Astrocyte (in vitro differentiated cells and primary cell): Measurements from ENCODE around the gene PIGU. TPM values are rescaled to one million over a fixed set of nuclear protein-coding genes. Genes with fewer than 3 reads are reported as not detected.

Experiments
- DNase-seq: peaks from one replicate; pipeline ENCODE4 v3.0.0-alpha.2; 2010; ENCODE audit warnings: low read depth
- FAIRE-seq: peaks from 2 replicates; lab custom pipeline; 2011; peaks lifted over from hg19 to GRCh38; lab: Jason Lieb, UNC
- H2AFZ ChIP-seq: 2 replicates; pipeline ENCODE4 v1.6.0; 2012; ENCODE audit warnings: low read depth, low read length, inconsistent platforms
- H3K27ac ChIP-seq: 2 replicates; pipeline ENCODE4 v1.5.1; 2011; ENCODE audit warnings: low read depth, low read length, inconsistent platforms
- H3K27me3 ChIP-seq: 2 replicates; pipeline ENCODE4 v1.6.0; 2011; ENCODE audit warnings: low read length, inconsistent platforms; ENCODE audit not compliant: insufficient read depth
- H3K36me3 ChIP-seq: 2 replicates; pipeline ENCODE4 v1.5.1; 2011; ENCODE audit warnings: low read length, inconsistent platforms; ENCODE audit not compliant: insufficient read depth
- H3K4me1 ChIP-seq: 2 replicates; pipeline ENCODE4 v1.5.1; 2011; ENCODE audit warnings: low read length, inconsistent platforms; ENCODE audit not compliant: insufficient read depth
- H3K4me2 ChIP-seq: 2 replicates; pipeline ENCODE4 v1.6.0; 2012; ENCODE audit warnings: low read length, inconsistent platforms
- H3K4me3 ChIP-seq: 2 replicates; pipeline ENCODE4 v1.5.1; 2011; ENCODE audit warnings: low read depth, mild to moderate bottlenecking, low read length, inconsistent platforms; ENCODE audit not compliant: insufficient read depth
- H3K79me2 ChIP-seq: 2 replicates; pipeline ENCODE4 v1.6.0; 2012; ENCODE audit warnings: mild to moderate bottlenecking, low read length, inconsistent platforms; ENCODE audit not compliant: insufficient read depth
- H3K9ac ChIP-seq: 2 replicates; pipeline ENCODE4 v1.6.0; 2012; ENCODE audit warnings: mild to moderate bottlenecking, low read length, inconsistent platforms
- H3K9me3 ChIP-seq: 2 replicates; pipeline ENCODE4 v1.5.1; 2012; ENCODE audit warnings: low read depth, mild to moderate bottlenecking, low read length, inconsistent platforms; ENCODE audit not compliant: insufficient read depth
- H4K20me1 ChIP-seq: 2 replicates; pipeline ENCODE4 v1.6.0; 2012; ENCODE audit warnings: low read length, inconsistent platforms; ENCODE audit not compliant: insufficient read depth
- H3K27ac Mint-ChIP-seq: one replicate; pipeline ENCODE4 v1.8.0; 2021; ENCODE audit warnings: mild to moderate bottlenecking, mixed read lengths; ENCODE audit not compliant: unreplicated experiment
- H3K27me3 Mint-ChIP-seq: one replicate; pipeline ENCODE4 v1.8.0; 2021; ENCODE audit warnings: low read depth, mixed read lengths; ENCODE audit not compliant: unreplicated experiment
- H3K36me3 Mint-ChIP-seq: one replicate; pipeline ENCODE4 v1.8.0; 2021; ENCODE audit warnings: low read depth, mixed read lengths; ENCODE audit not compliant: unreplicated experiment
- H3K4me1 Mint-ChIP-seq: one replicate; pipeline ENCODE4 v1.8.0; 2021; ENCODE audit warnings: low read depth, mixed read lengths; ENCODE audit not compliant: unreplicated experiment
- H3K4me3 Mint-ChIP-seq: one replicate; pipeline ENCODE4 v1.8.0; 2021; ENCODE audit warnings: mild to moderate bottlenecking, moderate library complexity, mixed read lengths; ENCODE audit not compliant: unreplicated experiment
- H3K9me3 Mint-ChIP-seq: one replicate; pipeline ENCODE4 v1.8.0; 2021; ENCODE audit warnings: mild to moderate bottlenecking, mixed read lengths; ENCODE audit not compliant: unreplicated experiment
- EZH2 ChIP-seq: IDR thresholded peaks from 2 replicates; pipeline ENCODE4 v1.6.1; 2012; ENCODE audit warnings: mild to moderate bottlenecking, low read length, inconsistent platforms; ENCODE audit not compliant: insufficient read depth
- total RNA-seq: library from RNA; stranded (reverse); gene quantifications from 2 replicates; pipeline ENCODE4 v1.2.1, GENCODE V29; 2021
- TF ChIP-seq, protein P1 (sequence below): IDR thresholded peaks from 2 replicates; pipeline ENCODE4 v1.5.1; 2011; ENCODE audit warnings: low read depth, mild to moderate bottlenecking, inconsistent platforms, low read length, moderate library complexity; ENCODE audit not compliant: insufficient read depth

Gene PIGU
- total RNA-seq, 1 donor from 2014 or later = 16.7 TPM

- Histone ChIP-seq H3K9ac (no peak overlapping the region), H2AFZ (no peak overlapping the region), H3K27me3 (no peaks in the 10 kb centered on the region), H3K79me2 (no peaks in the 10 kb centered on the region), H3K4me1 (no peaks in the 10 kb centered on the region), H3K9me3 (no peaks in the 10 kb centered on the region), H3K36me3 (peaks cover 47% of the 10 kb centered on the region), H3K4me3 (no peak overlapping the region), H3K27ac (no peak overlapping the region), H4K20me1 (peaks cover 33% of the 10 kb centered on the region), H3K4me2 (no peak overlapping the region)
- no peaks in the 10 kb centered on the region for H3K9me3 Mint-ChIP-seq
- peaks cover 24% of the 10 kb centered on the region for H3K36me3 Mint-ChIP-seq
- no peak overlapping the region for H3K27ac Mint-ChIP-seq
- FAIRE-seq (no peak), DNase-seq (no peak)
- H3K4me1 Mint-ChIP-seq = no peaks in the 10 kb centered on the region
- no peak for TF ChIP-seq EZH2
- TF ChIP-seq, protein P1, sequence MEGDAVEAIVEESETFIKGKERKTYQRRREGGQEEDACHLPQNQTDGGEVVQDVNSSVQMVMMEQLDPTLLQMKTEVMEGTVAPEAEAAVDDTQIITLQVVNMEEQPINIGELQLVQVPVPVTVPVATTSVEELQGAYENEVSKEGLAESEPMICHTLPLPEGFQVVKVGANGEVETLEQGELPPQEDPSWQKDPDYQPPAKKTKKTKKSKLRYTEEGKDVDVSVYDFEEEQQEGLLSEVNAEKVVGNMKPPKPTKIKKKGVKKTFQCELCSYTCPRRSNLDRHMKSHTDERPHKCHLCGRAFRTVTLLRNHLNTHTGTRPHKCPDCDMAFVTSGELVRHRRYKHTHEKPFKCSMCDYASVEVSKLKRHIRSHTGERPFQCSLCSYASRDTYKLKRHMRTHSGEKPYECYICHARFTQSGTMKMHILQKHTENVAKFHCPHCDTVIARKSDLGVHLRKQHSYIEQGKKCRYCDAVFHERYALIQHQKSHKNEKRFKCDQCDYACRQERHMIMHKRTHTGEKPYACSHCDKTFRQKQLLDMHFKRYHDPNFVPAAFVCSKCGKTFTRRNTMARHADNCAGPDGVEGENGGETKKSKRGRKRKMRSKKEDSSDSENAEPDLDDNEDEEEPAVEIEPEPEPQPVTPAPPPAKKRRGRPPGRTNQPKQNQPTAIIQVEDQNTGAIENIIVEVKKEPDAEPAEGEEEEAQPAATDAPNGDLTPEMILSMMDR = no peak
- H3K4me3 Mint-ChIP-seq = no peak overlapping the region
- H3K27me3 Mint-ChIP-seq = no peaks in the 10 kb centered on the region
These were observed 136.2 kb downstream of the PIGU start for GRCh38 chr20:34540596-34541263.

- Mint-ChIP-seq H3K27me3 (no peaks in the 10 kb centered on the region), H3K36me3 (peaks cover 24% of the 10 kb centered on the region)
These were observed 137.1 kb downstream of the PIGU start for GRCh38 chr20:34539756-34540155.

More at GRCh38 chr20:34539756-34540155, 137.1 kb downstream of the PIGU start:
- FAIRE-seq (no peak), DNase-seq (no peak)
- H3K27me3 ChIP-seq = no peaks in the 10 kb centered on the region
- no peak overlapping the region for H3K27ac ChIP-seq
- no peak overlapping the region for H3K4me2 ChIP-seq
- no peaks in the 10 kb centered on the region for H3K9me3 ChIP-seq
- TF ChIP-seq, protein P1 = no peak
- no peak for TF ChIP-seq EZH2
- Mint-ChIP-seq H3K9me3 (no peaks in the 10 kb centered on the region), H3K4me1 (no peaks in the 10 kb centered on the region), H3K27ac (no peak overlapping the region), H3K4me3 (no peak overlapping the region)
- H4K20me1 ChIP-seq = peaks cover 34% of the 10 kb centered on the region
- peaks cover 57% of the 10 kb centered on the region for H3K36me3 ChIP-seq
- no peaks in the 10 kb centered on the region for H3K79me2 ChIP-seq
- no peak overlapping the region for H3K9ac ChIP-seq
- H3K4me3 ChIP-seq = no peak overlapping the region
- H2AFZ ChIP-seq = no peak overlapping the region
- H3K4me1 ChIP-seq = no peaks in the 10 kb centered on the region
